Endothelial cell of umbilical vein (primary cell): ENCODE results near the gene NLGN1. TPM values are rescaled to one million over a fixed set of nuclear protein-coding genes. Genes with fewer than 3 reads are reported as not detected.

ENCODE experiments used
- BruUV-seq: library from RNA; stranded (reverse); fragments of 400-500 nt; replicated peaks from 2 replicates; lab custom pipeline; 2021; lab: Mats Ljungman, UMichigan
- CTCF ChIA-PET: fragments of 300-600, 350-600 bp; sonication (Branson Sonifier 250); formaldehyde crosslinking; loops from one replicate; lab custom pipeline; 2021; ENCODE audit warnings: antibody characterized with exemption, inconsistent platforms; lab: Charles Lee
- POLR2A ChIA-PET: fragments of 300-600, 350-600 bp; sonication (Branson Sonifier 250); formaldehyde crosslinking; loops from one replicate; lab custom pipeline; 2021; ENCODE audit warnings: antibody characterized with exemption, inconsistent platforms; lab: Charles Lee
- DNase-seq: peaks from one replicate; pipeline ENCODE4 v3.0.0-alpha.2; 2011; ENCODE audit warnings: low read depth, low spot score
- FAIRE-seq: peaks from 2 replicates; lab custom pipeline; 2011; peaks lifted over from hg19 to GRCh38; lab: Jason Lieb, UNC
- H2AFZ ChIP-seq: 2 replicates; pipeline ENCODE4 v1.6.0; 2012; ENCODE audit warnings: low read depth, low read length, control low read depth, inconsistent platforms
- H3K27ac ChIP-seq: 2 replicates; pipeline ENCODE4 v1.5.1; 2011; ENCODE audit warnings: low read depth, mild to moderate bottlenecking, control low read depth, low read length, moderate library complexity; ENCODE audit not compliant: insufficient read depth
- H3K27me3 ChIP-seq, 2 experiments: 2 replicates each; pipeline versions ENCODE4 v1.6.0 to v1.6.1; 2011; ENCODE audit warnings: low read length in 2 of 2, mixed read lengths in 1 of 2; ENCODE audit not compliant: control insufficient read depth in 2 of 2, insufficient read depth in 2 of 2
- H3K36me3 ChIP-seq, 2 experiments: 2 replicates in 1 of 2; 3 replicates in 1 of 2; pipeline ENCODE4 v1.5.1; 2011; ENCODE audit warnings: low read length in 2 of 2, mild to moderate bottlenecking in 1 of 2, moderate library complexity in 1 of 2; ENCODE audit not compliant: control insufficient read depth in 2 of 2, insufficient read depth in 2 of 2; ENCODE audit errors: extremely low read depth in 1 of 2
- H3K4me1 ChIP-seq: 3 replicates; pipeline ENCODE4 v1.5.1; 2011; ENCODE audit warnings: mild to moderate bottlenecking, low read length; ENCODE audit not compliant: control insufficient read depth, insufficient read depth; ENCODE audit errors: extremely low read depth
- H3K4me2 ChIP-seq: 2 replicates; pipeline ENCODE4 v1.6.1; 2011; ENCODE audit warnings: low read length, control low read depth, mixed read lengths; ENCODE audit not compliant: insufficient read depth
- H3K4me3 ChIP-seq, 3 experiments: fragments of 200-600 bp in 1 of 3; sonication (generic), shearing (Covaris generic) in 1 of 3; replicated peaks in 1 of 3; 2 replicates each; pipeline ENCODE4 v1.5.1; 2011 to 2016; ENCODE audit warnings: control low read depth in 3 of 3, low read length in 3 of 3, mild to moderate bottlenecking in 2 of 3, inconsistent platforms in 1 of 3, low read depth in 1 of 3, moderate library complexity in 1 of 3; ENCODE audit not compliant: insufficient read depth in 1 of 3
- H3K79me2 ChIP-seq: 2 replicates; pipeline ENCODE4 v1.6.0; 2012; ENCODE audit warnings: low read length, inconsistent platforms; ENCODE audit not compliant: control insufficient read depth, insufficient read depth
- H3K9ac ChIP-seq: replicated peaks from 2 replicates; pipeline ENCODE3; 2011; ENCODE audit warnings: low read length, control low read depth; ENCODE audit not compliant: insufficient read depth; ENCODE audit errors: extremely low read depth
- H3K9me1 ChIP-seq: replicated peaks from 3 replicates; pipeline ENCODE4 v1.6.0; 2011; ENCODE audit warnings: mild to moderate bottlenecking, low read length; ENCODE audit not compliant: control insufficient read depth, insufficient read depth; ENCODE audit errors: extremely low read depth
- H3K9me3 ChIP-seq: replicated peaks from 2 replicates; pipeline ENCODE4 v1.5.1; 2012; ENCODE audit warnings: low read length, inconsistent platforms; ENCODE audit not compliant: control insufficient read depth, insufficient read depth
- H4K20me1 ChIP-seq: replicated peaks from 2 replicates; pipeline ENCODE3; 2011; ENCODE audit warnings: mild to moderate bottlenecking, low read length; ENCODE audit not compliant: control insufficient read depth, insufficient read depth; ENCODE audit errors: extremely low read depth
- CTCF ChIP-seq, 2 donors: IDR thresholded peaks; 1 replicate in 1 of 2; 2 replicates in 1 of 2; pipeline ENCODE4 v1.5.1; 2011; ENCODE audit warnings: low read length in 2 of 2, mild to moderate bottlenecking in 2 of 2, moderate library complexity in 2 of 2, control low read depth in 1 of 2, inconsistent platforms in 1 of 2, low read depth in 1 of 2; ENCODE audit not compliant: insufficient read depth in 1 of 2; ENCODE audit errors: extremely low read depth in 1 of 2
- EZH2 ChIP-seq: IDR thresholded peaks from 2 replicates; pipeline ENCODE4 v1.6.1; 2012; ENCODE audit warnings: borderline replicate concordance, low read depth, mild to moderate bottlenecking, moderate library complexity, low read length, inconsistent platforms; ENCODE audit not compliant: severe bottlenecking
- FOS ChIP-seq: IDR thresholded peaks from 2 replicates; pipeline ENCODE4 v1.6.1; 2011; ENCODE audit warnings: mild to moderate bottlenecking, low read length, moderate library complexity, borderline replicate concordance; ENCODE audit not compliant: insufficient read depth
- GATA2 ChIP-seq: IDR thresholded peaks from 2 replicates; pipeline ENCODE4 v1.7.0; 2011; ENCODE audit warnings: low read depth, mild to moderate bottlenecking, moderate library complexity, mixed read lengths, low read length; ENCODE audit not compliant: insufficient read length, insufficient read depth
- JUN ChIP-seq: IDR thresholded peaks from 2 replicates; pipeline ENCODE4 v1.6.1; 2011; ENCODE audit warnings: borderline replicate concordance, low read depth; ENCODE audit not compliant: insufficient read length, insufficient read depth
- MAX ChIP-seq: IDR thresholded peaks from 2 replicates; pipeline ENCODE4 v1.6.1; 2011; ENCODE audit not compliant: insufficient read depth, insufficient read length
- POLR2A ChIP-seq: IDR thresholded peaks from 2 replicates; pipeline ENCODE4 v1.6.1; 2012; ENCODE audit warnings: low read depth, mild to moderate bottlenecking, control low read depth, low read length
- POLR2AphosphoS5 ChIP-seq: IDR thresholded peaks from 2 replicates; pipeline ENCODE4 v1.6.1; 2012; ENCODE audit warnings: low read depth, mild to moderate bottlenecking, control low read depth, low read length, moderate library complexity; ENCODE audit not compliant: insufficient read depth
- dilution Hi-C: fragments of 300-500 bp; cut with MboI; formaldehyde crosslinking; loops from one replicate; pipeline ENCODE4 v1.15.0; 2019; ENCODE audit warnings: low sequenced_read_pairs; ENCODE audit not compliant: extremely low pct_ligation_motif_present
- intact Hi-C: fragments of 100-400 bp; cut with micrococcal nuclease; formaldehyde crosslinking; loops from one replicate; pipeline ENCODE4 v1.10.0; 2022
- polyA plus RNA-seq, 4 experiments: library from polyadenylated mRNA; depleted of rRNA in 3 of 4; stranded (reverse) in 3 of 4; unstranded in 1 of 4; fragments of >200 nt; gene quantifications; 2 replicates each; pipeline versions ENCODE4 v1.2.1 to v1.2.3, GENCODE V29; 2011 to 2012; ENCODE audit warnings: missing spikeins in 1 of 4
- total RNA-seq: library from RNA; stranded (reverse); gene quantifications from 2 replicates; pipeline ENCODE4 v1.2.3, GENCODE V29; 2021

The NLGN1 gene
- total and polyA plus RNA-seq, 2 donors (not counting 3 experiments of a cell fraction or from before 2014, with no cell fraction given), result 7.9 to 16.3 TPM

DNA sequence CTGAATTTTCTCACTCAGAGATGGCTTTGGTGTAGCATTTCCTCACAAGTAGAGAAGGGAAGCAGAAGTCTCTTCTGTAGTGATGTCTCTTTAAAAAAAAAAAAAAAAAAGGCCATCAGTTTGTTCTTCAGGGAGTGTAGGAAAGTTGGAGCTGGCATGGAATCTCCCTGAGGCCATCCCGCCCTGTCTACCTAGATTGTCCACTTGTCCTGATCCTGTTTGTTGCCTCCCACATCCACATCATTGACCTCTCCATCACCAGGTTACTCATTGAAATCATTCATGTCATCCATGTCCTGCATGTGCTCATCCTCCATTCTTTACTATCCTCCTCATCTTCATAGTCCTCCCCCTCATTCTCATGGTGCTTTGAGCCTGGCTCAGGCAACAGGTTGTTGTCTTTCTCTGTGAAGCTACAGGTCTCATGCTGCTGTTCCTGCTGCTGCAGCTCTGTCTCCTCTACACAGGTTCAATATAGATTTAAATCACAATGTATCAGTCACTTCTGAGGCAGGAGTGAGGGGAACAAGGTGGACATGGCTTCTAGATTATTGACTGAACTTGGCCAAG is 905.3 kb downstream of the NLGN1 start:
- FAIRE-seq (no peak), DNase-seq (no peak)
- TF ChIP-seq EZH2, result no peak
- TF ChIP-seq CTCF (IDR thresholded peaks at IDR 0.05; ENCODE audit: extremely low read depth in 1 of 2, insufficient read depth in 1 of 2, low read depth in 1 of 2, low read length in 2 of 2), result no peak
- TF ChIP-seq POLR2AphosphoS5, result no peak
- TF ChIP-seq GATA2, result no peak
- H3K4me2 ChIP-seq, result no peak overlapping the region
- CTCF ChIA-PET, result no interaction called here
- no peaks in the 10 kb centered on the region for H3K4me1 ChIP-seq
- no peak overlapping the region for H3K9ac ChIP-seq
- POLR2A ChIA-PET, result no interaction called here
- no peaks in the 10 kb centered on the region for H3K9me1 ChIP-seq
- intact Hi-C loops (no loop called here), dilution Hi-C loops (no loop called here)
- H3K9me3 ChIP-seq, result no peaks in the 10 kb centered on the region
- no peaks in the 10 kb centered on the region for H3K27me3 ChIP-seq
- no peak overlapping the region for H3K27ac ChIP-seq
- H3K36me3 ChIP-seq, result no peaks in the 10 kb centered on the region
- no peaks in the 10 kb centered on the region for H3K79me2 ChIP-seq
- no peaks in the 10 kb centered on the region for H4K20me1 ChIP-seq
- BruUV-seq, result no TSS peak
- H2AFZ ChIP-seq, result no peak overlapping the region
- no peak overlapping the region for H3K4me3 ChIP-seq

DNA sequence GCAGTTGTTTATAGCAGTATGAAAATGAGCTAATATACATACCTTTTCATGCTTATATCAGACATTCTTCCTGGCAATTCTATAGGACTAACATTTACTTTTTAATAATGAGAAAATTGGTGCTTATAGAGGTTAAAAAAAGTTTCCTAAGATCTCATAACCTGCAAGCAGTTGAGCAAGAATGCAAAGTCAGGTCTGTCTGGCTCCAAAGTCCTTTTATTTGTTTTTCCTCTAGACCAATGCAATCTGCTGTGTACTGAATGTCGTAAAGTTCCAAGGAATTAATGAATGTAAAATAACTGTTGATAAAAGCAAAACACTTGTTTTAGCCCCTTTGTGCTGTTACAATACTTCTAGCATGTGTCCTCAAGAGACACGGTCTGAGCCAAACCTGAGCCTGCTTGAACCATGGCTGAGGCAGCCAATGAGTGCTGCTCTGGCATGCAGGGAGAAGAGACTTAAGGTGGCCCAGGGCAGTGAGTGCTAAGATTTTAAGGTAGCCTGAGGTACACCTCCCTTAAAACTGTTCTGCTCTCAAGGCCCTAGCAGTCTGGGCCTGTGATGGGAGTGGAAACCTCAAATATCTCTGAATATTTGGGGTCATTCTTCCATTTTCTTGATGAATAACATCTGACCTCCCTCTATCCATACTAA is 906.5 kb downstream of the NLGN1 start:
- H2AFZ ChIP-seq, result no peak overlapping the region
- intact Hi-C loops, result no loop called here
- H3K9ac ChIP-seq, result no peak overlapping the region
- no peaks in the 10 kb centered on the region for H3K9me1 ChIP-seq
- no peaks in the 10 kb centered on the region for H3K4me1 ChIP-seq
- no peaks in the 10 kb centered on the region for H4K20me1 ChIP-seq
- H3K27me3 ChIP-seq, result no peaks in the 10 kb centered on the region
- no peaks in the 10 kb centered on the region for H3K36me3 ChIP-seq
- POLR2A ChIA-PET, result no interaction called here
- no peak for FAIRE-seq
- dilution Hi-C loops, result no loop called here
- BruUV-seq, result no TSS peak
- no peak overlapping the region for H3K27ac ChIP-seq
- H3K4me3 ChIP-seq, result no peak overlapping the region
- TF ChIP-seq POLR2AphosphoS5 (no peak), CTCF (IDR thresholded peaks at IDR 0.05; ENCODE audit: extremely low read depth in 1 of 2, insufficient read depth in 1 of 2, low read depth in 1 of 2, low read length in 2 of 2) (no peak), FOS (no peak), EZH2 (no peak), POLR2A (no peak), GATA2 (no peak), MAX (no peak), JUN (no peak)
- H3K9me3 ChIP-seq, result no peaks in the 10 kb centered on the region
- no peaks in the 10 kb centered on the region for H3K79me2 ChIP-seq
- no peak overlapping the region for H3K4me2 ChIP-seq
- CTCF ChIA-PET, result no interaction called here
- no peak for DNase-seq
